HL-60 (cell line): ENCODE results near the gene MFF.

Source experiments
- DNase-seq, 2 experiments: peaks; one replicate each; pipeline ENCODE4 v3.0.0-alpha.2; 2010 to 2020; ENCODE audit warnings: low read depth in 1 of 2, low spot score in 1 of 2
- H3K27ac ChIP-seq: fragments of 250-450 bp; sonication (Bioruptor Pico); replicated peaks from 2 replicates; pipeline ENCODE4 v1.5.1; 2020; ENCODE audit warnings: mild to moderate bottlenecking, moderate library complexity
- H3K27me3 ChIP-seq: fragments of 250-450 bp; sonication (Bioruptor Pico); 2 replicates; pipeline ENCODE4 v1.5.1; 2021; ENCODE audit warnings: mild to moderate bottlenecking, moderate library complexity; ENCODE audit not compliant: insufficient read depth, poor library complexity, severe bottlenecking
- H3K4me3 ChIP-seq: replicated peaks from 2 replicates; pipeline ENCODE4 v1.5.1; 2011; ENCODE audit warnings: mild to moderate bottlenecking, control low read depth, low read length; ENCODE audit not compliant: insufficient read depth
- CTCF ChIP-seq: IDR thresholded peaks from one replicate; pipeline ENCODE4 v1.5.1; 2011; ENCODE audit warnings: low read length, control low read depth, inconsistent platforms; ENCODE audit not compliant: insufficient read depth
- GABPA ChIP-seq: IDR thresholded peaks from 2 replicates; pipeline ENCODE4 v1.6.1; 2012; ENCODE audit warnings: low read depth
- POLR2AphosphoS5 ChIP-seq: IDR thresholded peaks from 2 replicates; pipeline ENCODE4 v1.6.1; 2012; ENCODE audit warnings: low read depth
- SPI1 ChIP-seq: IDR thresholded peaks from 2 replicates; pipeline ENCODE4 v1.6.1; 2012; ENCODE audit warnings: low read depth, mild to moderate bottlenecking, borderline replicate concordance
- TF ChIP-seq, protein P1 (sequence below): IDR thresholded peaks from 2 replicates; pipeline ENCODE4 v1.6.1; 2012; ENCODE audit warnings: low read depth; ENCODE audit not compliant: insufficient replicate concordance

The MFF gene

DNA sequence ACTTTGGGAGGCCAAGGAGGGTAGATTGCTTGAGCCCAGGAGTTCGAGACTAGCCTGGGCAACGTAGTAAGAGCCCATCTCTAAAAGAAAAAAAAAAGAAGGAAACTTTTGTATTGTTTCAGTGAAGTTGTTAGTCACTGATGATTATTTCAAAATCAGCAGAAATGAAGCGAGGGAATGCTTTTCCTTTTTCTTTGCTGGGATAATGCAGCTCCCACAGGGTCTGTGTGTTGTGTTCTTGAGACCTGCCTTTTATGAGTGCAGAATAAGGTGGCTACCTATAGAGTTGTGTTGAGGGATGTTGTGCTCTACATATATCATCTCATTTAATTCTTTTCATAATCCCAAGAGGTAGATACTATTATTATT lies 42.4 kb downstream of the MFF start:
- TF ChIP-seq, protein P1, sequence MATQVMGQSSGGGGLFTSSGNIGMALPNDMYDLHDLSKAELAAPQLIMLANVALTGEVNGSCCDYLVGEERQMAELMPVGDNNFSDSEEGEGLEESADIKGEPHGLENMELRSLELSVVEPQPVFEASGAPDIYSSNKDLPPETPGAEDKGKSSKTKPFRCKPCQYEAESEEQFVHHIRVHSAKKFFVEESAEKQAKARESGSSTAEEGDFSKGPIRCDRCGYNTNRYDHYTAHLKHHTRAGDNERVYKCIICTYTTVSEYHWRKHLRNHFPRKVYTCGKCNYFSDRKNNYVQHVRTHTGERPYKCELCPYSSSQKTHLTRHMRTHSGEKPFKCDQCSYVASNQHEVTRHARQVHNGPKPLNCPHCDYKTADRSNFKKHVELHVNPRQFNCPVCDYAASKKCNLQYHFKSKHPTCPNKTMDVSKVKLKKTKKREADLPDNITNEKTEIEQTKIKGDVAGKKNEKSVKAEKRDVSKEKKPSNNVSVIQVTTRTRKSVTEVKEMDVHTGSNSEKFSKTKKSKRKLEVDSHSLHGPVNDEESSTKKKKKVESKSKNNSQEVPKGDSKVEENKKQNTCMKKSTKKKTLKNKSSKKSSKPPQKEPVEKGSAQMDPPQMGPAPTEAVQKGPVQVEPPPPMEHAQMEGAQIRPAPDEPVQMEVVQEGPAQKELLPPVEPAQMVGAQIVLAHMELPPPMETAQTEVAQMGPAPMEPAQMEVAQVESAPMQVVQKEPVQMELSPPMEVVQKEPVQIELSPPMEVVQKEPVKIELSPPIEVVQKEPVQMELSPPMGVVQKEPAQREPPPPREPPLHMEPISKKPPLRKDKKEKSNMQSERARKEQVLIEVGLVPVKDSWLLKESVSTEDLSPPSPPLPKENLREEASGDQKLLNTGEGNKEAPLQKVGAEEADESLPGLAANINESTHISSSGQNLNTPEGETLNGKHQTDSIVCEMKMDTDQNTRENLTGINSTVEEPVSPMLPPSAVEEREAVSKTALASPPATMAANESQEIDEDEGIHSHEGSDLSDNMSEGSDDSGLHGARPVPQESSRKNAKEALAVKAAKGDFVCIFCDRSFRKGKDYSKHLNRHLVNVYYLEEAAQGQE: no peak
- TF ChIP-seq POLR2AphosphoS5 (no peak), GABPA (no peak), SPI1 (no peak), CTCF (no peak)
- Histone ChIP-seq H3K4me3 (no peak overlapping the region), H3K27me3 (no peaks in the 10 kb centered on the region), H3K27ac (no peak overlapping the region)
- DNase-seq: no peak

DNA sequence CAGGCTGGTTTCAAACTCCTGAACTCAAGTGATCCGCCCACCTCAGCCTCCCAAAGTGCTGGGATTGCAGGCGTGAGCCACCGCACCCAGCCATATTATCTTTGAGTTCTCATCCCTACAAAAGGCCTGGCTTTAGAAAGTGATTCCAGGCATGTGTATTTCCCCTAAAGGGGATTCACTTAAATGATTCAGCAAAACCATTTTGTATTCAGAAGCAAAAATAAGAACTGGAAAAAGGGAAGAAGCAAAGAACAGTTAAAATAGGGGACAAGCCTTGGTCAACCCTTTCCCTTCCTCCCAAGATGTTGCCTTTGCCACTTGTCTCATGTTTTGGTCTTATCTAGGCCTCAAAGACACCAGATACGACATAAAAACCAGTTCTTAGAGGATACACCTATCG lies 43.5 kb downstream of the MFF start:
- TF ChIP-seq POLR2AphosphoS5: no peak
- peak; percentile 24; the same call in 1 of the 2 replicates for TF ChIP-seq SPI1
- TF ChIP-seq GABPA: no peak
- DNase-seq: no peak
- Histone ChIP-seq H3K27ac (no peak overlapping the region), H3K4me3 (no peak overlapping the region), H3K27me3 (no peaks in the 10 kb centered on the region)

DNA sequence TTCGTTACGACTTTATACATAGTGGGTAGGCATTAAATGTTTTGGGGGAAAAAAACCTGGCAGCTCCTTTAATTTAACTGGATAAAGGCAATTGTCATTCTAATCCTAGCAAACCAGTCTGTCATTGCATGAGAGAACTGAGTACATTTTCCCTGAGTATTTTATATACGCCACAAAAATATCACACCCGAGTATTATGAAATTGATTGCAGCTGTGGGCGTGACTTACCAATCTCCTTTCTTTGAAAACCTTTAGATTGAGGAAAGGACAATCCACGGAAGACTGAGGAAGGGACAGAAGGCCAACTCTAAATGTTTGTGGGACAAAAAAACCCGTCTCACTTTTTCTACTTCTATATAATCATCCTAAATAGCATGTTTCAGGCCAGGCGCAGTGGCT lies 45.0 kb downstream of the MFF start:
- no peak overlapping the region for H3K27ac ChIP-seq
- DNase-seq: no peak
- no peak for TF ChIP-seq POLR2AphosphoS5
- TF ChIP-seq, protein P1: no peak
- no peak for TF ChIP-seq GABPA
- H3K27me3 ChIP-seq: no peaks in the 10 kb centered on the region
- H3K4me3 ChIP-seq: no peak overlapping the region

GRCh38 chr2:227370791-227371312 lies 45.8 kb downstream of the MFF start:
- TF ChIP-seq GABPA (no peak), SPI1 (no peak), POLR2AphosphoS5 (no peak), CTCF (no peak)
- TF ChIP-seq, protein P1: no peak
- Histone ChIP-seq H3K4me3 (no peak overlapping the region), H3K27ac (no peak overlapping the region), H3K27me3 (no peaks in the 10 kb centered on the region)
- peak; percentile 12 to 38 for DNase-seq
